Astrocyte of the spinal cord (primary cell): ENCODE data around the gene CYP2R1.

Source experiments
- DNase-seq: peaks from one replicate; pipeline ENCODE4 v3.0.0; 2011; ENCODE audit warnings: low read depth, low spot score
- H3K4me3 ChIP-seq: 2 replicates; pipeline ENCODE4 v1.5.1; 2011; ENCODE audit warnings: low read depth, mild to moderate bottlenecking, low read length, moderate library complexity
- CTCF ChIP-seq: IDR thresholded peaks from 2 replicates; pipeline ENCODE4 v1.5.1; 2012; ENCODE audit warnings: low read depth, mild to moderate bottlenecking, low read length, inconsistent platforms
- in situ Hi-C: cut with HindIII; loops from 2 replicates; pipeline ENCODE4 v1.10.0; 2017; ENCODE audit warnings: low sequenced_read_pairs

Gene CYP2R1

GRCh38 chr11:14860511-14860910 is 31.5 kb downstream of the CYP2R1 start:
- TF ChIP-seq CTCF = no peak
- no peak for DNase-seq
- in situ Hi-C loops = no loop called here
- no peak overlapping the region for H3K4me3 ChIP-seq

GRCh38 chr11:14858404-14858803 is 33.6 kb downstream of the CYP2R1 start:
- no peak for DNase-seq
- no peak for TF ChIP-seq CTCF
- in situ Hi-C loops = no loop called here
- H3K4me3 ChIP-seq = no peak overlapping the region

GRCh38 chr11:14857621-14858020 is 34.4 kb downstream of the CYP2R1 start:
- in situ Hi-C loops = no loop called here
- no peak for DNase-seq
- no peak overlapping the region for H3K4me3 ChIP-seq
- TF ChIP-seq CTCF = no peak

DNA sequence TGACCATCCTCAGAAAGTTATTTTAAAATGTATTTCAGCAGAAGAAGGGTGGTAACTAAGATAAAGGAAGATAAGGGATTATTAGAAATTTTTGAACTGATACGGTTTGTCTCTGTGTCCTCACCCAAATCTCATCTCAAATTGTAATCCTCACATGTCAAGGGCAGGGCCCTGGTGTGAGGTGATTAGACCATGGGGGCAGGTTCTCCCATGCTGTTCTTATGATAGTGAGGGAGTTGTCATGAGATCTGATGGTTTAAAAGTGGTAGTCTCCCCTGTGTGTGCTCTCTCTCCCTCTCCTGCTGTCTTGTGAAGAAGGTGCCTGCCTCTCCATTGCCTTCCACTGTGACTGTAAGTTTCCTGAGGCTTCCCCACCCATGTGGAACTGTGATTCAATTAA is 36.1 kb downstream of the CYP2R1 start:
- DNase-seq = no peak
- TF ChIP-seq CTCF = no peak
- in situ Hi-C loops = no loop called here
- no peak overlapping the region for H3K4me3 ChIP-seq

- TF ChIP-seq CTCF = no peak
- no peak overlapping the region for H3K4me3 ChIP-seq
- in situ Hi-C loops = no loop called here
- no peak for DNase-seq
Measured at GRCh38 chr11:14854057-14854456, 38.0 kb downstream of the CYP2R1 start.

DNA sequence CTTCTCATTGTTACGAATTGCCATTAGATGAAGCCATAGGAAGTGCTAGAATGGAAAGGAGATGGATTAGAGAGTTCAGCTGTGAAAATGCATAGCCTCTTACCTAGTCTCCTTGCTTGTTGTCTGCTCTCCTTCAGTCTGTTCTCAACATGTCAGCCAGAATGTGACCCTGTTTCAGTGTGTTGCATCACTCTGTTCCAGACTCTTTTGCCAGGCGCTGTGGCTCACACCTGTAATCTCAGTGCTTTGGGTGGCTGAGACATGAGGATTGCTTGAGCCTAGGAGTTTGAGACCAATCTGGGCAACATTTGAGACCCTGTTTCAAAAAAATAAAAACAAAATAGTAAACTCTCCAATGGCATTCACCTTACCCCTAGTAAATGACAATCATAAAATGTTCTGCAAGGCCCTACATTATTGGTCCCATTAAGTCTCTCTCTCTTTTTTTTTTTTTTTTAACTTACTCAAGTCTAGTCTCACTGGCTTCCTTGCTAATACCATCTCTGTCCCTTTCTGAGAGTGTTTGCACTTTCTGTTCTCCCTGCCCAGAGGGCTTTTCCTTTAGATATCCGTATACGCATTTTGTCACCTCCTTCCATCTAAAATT is 39.4 kb downstream of the CYP2R1 start:
- in situ Hi-C loops = no loop called here
- H3K4me3 ChIP-seq = no peak overlapping the region
- no peak for TF ChIP-seq CTCF
- no peak for DNase-seq

- in situ Hi-C loops = no loop called here
Measured at GRCh38 chr11:14842002-14842401, 50.0 kb downstream of the CYP2R1 start.

More at GRCh38 chr11:14842002-14842401, 50.0 kb downstream of the CYP2R1 start:
- no peak for TF ChIP-seq CTCF
- DNase-seq = no peak
- H3K4me3 ChIP-seq = no peak overlapping the region
